ENCODE results near the gene SOX5.
"Not testable (repeated sequence)": the region's sequence is repeated elsewhere in the genome, so short reads cannot be mapped to it uniquely, and the experiment has no call there.

The SOX5 gene

GRCh38 chr12:23830210-23830609 lies 119.3 kb downstream of the SOX5 start:
- DNase-seq, result no peak

GRCh38 chr12:23827353-23827752 lies 122.1 kb downstream of the SOX5 start:
- no peak for DNase-seq

GRCh38 chr12:23825124-23825523 lies 124.3 kb downstream of the SOX5 start:
- DNase-seq, result not testable (repeated sequence)

- no peak for DNase-seq
These were observed 125.1 kb downstream of the SOX5 start for GRCh38 chr12:23824358-23824757.

GRCh38 chr12:23822883-23823282 lies 126.6 kb downstream of the SOX5 start:
- not testable (repeated sequence) for DNase-seq

- no peak for DNase-seq
These were observed 132.1 kb downstream of the SOX5 start for GRCh38 chr12:23817345-23817744.

- DNase-seq, result no peak
These were observed 133.0 kb downstream of the SOX5 start for GRCh38 chr12:23816394-23816851.

GRCh38 chr12:23815810-23816209 lies 133.7 kb downstream of the SOX5 start:
- no peak for DNase-seq

GRCh38 chr12:23813206-23813605 lies 136.3 kb downstream of the SOX5 start:
- DNase-seq, result no peak

GRCh38 chr12:23810329-23810902 lies 139.1 kb downstream of the SOX5 start:
- no peak for DNase-seq

- no peak for DNase-seq
These were observed 145.9 kb downstream of the SOX5 start for GRCh38 chr12:23803540-23803939.

GRCh38 chr12:23795494-23795893 lies 154.0 kb downstream of the SOX5 start:
- no peak for DNase-seq

- no peak for DNase-seq
These were observed 168.4 kb downstream of the SOX5 start for GRCh38 chr12:23781118-23781517.

- no peak for DNase-seq
These were observed 174.3 kb downstream of the SOX5 start for GRCh38 chr12:23775208-23775607.

GRCh38 chr12:23771240-23771949 lies 178.1 kb downstream of the SOX5 start:
- DNase-seq, result no peak

- no peak for DNase-seq
These were observed 179.1 kb downstream of the SOX5 start for GRCh38 chr12:23770202-23770938.

GRCh38 chr12:23767834-23768233 lies 181.6 kb downstream of the SOX5 start:
- no peak for DNase-seq

- DNase-seq, result no peak
These were observed 185.7 kb downstream of the SOX5 start for GRCh38 chr12:23763724-23764123.

- DNase-seq, result no peak
These were observed 189.0 kb downstream of the SOX5 start for GRCh38 chr12:23760495-23760894.

- no peak for DNase-seq
These were observed 190.9 kb downstream of the SOX5 start for GRCh38 chr12:23758608-23759007.

GRCh38 chr12:23757541-23757962 lies 191.9 kb downstream of the SOX5 start:
- DNase-seq, result no peak

GRCh38 chr12:23756416-23756815 lies 193.1 kb downstream of the SOX5 start:
- no peak for DNase-seq

GRCh38 chr12:23753628-23754365 lies 195.7 kb downstream of the SOX5 start:
- DNase-seq, result no peak
